ENCODE results near the gene PLA1A.

DNA sequence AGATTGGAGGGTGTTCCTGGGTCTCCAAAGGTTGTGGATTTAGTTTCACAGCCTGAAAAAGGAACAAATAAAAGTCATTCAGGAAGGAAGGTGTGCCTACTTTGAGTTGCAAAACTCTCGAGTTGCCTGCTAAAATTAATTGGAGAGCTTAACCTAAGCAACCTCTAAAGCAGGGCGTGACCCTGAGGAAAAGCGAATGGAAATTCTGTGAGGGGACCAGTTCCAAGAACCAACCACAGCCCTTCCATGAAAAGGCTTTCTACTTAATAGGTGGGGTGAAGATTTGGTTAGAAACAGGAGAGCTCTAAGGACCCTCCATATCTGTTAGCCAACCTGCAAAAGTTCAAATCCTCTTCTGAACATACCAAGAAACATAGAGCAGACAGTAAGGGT is 39.8 kb upstream of the PLA1A start:
- TF ChIP-seq, protein P1, sequence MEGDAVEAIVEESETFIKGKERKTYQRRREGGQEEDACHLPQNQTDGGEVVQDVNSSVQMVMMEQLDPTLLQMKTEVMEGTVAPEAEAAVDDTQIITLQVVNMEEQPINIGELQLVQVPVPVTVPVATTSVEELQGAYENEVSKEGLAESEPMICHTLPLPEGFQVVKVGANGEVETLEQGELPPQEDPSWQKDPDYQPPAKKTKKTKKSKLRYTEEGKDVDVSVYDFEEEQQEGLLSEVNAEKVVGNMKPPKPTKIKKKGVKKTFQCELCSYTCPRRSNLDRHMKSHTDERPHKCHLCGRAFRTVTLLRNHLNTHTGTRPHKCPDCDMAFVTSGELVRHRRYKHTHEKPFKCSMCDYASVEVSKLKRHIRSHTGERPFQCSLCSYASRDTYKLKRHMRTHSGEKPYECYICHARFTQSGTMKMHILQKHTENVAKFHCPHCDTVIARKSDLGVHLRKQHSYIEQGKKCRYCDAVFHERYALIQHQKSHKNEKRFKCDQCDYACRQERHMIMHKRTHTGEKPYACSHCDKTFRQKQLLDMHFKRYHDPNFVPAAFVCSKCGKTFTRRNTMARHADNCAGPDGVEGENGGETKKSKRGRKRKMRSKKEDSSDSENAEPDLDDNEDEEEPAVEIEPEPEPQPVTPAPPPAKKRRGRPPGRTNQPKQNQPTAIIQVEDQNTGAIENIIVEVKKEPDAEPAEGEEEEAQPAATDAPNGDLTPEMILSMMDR (conservative IDR thresholded peaks at IDR 0.05; ENCODE audit: low read depth, low read length) = no peak
- TF ChIP-seq POLR2A (IDR thresholded peaks at IDR 0.05; ENCODE audit: low read depth, low read length) (no peak), NFE2L2 (IDR thresholded peaks at IDR 0.05; ENCODE audit: low read depth, low read length) (no peak), MAFK (IDR thresholded peaks at IDR 0.05; ENCODE audit: low read depth, low read length) (no peak), MXI1 (IDR thresholded peaks at IDR 0.05; ENCODE audit: borderline replicate concordance, low read depth, low read length) (no peak), RAD21 (IDR thresholded peaks at IDR 0.05; ENCODE audit: low read length) (no peak)
- TF ChIP-seq, protein P2, sequence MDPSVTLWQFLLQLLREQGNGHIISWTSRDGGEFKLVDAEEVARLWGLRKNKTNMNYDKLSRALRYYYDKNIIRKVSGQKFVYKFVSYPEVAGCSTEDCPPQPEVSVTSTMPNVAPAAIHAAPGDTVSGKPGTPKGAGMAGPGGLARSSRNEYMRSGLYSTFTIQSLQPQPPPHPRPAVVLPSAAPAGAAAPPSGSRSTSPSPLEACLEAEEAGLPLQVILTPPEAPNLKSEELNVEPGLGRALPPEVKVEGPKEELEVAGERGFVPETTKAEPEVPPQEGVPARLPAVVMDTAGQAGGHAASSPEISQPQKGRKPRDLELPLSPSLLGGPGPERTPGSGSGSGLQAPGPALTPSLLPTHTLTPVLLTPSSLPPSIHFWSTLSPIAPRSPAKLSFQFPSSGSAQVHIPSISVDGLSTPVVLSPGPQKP (IDR thresholded peaks at IDR 0.05; ENCODE audit: borderline replicate concordance, low read depth, low read length) = no peak

Data from IMR-90 (cell line).